ENCODE results near the gene PHACTR1.

Gene PHACTR1

DNA sequence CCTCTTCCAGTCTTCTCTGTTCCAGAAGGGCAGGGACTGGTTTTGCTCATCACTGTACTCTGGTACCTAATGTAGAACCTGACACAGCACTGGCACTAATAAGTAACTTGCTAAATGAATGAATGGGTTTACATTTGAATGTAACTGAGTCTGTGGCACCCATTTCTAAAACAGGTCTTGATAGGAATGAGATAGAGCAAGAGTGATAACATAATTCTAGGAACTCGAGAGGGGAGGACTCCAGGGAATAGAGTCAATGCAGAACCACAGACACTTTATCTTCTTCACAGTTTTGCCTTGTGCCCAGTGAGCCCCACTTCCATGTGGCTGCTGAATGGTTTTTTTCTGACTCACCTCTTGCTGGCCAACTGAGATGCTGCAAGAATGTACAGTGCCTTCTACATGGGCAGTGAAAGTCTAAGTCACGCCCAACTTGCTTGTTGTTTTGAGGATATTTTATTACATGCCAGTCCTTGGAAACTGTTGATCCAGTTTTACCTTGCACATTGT lies 550.6 kb downstream of the PHACTR1 start:
- peak; percentile 49 for DNase-seq (ENCODE audit: low spot score)

DNA sequence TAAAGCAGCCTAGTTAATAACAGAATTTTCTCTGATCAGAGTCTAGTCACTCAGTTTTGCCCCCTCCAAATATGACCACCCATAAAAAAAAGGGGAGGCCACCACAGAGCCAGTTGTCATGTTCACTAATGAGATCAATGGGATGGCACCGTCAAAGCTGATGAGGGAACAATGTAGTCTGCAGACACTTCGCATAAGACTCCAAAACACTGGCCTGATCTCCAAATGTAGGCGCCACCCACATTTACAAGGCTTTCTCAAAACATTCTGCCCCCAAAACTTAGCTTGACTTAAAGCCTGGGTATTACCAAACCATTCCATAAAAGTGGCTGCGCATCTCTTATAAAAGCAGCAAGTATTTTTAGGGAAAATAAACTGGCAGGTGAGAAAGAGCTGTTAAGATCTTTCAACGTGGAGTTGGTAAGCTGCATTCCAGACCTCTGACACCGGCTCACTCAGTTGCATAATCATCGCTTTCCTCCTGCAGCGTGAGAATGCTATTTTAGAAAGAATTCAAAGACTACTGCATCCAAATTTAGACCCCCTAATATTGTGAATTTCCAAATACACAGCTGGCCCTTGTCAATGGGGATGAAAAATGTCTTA lies 552.4 kb downstream of the PHACTR1 start:
- peak; percentile 71 for DNase-seq (ENCODE audit: low spot score)

DNA sequence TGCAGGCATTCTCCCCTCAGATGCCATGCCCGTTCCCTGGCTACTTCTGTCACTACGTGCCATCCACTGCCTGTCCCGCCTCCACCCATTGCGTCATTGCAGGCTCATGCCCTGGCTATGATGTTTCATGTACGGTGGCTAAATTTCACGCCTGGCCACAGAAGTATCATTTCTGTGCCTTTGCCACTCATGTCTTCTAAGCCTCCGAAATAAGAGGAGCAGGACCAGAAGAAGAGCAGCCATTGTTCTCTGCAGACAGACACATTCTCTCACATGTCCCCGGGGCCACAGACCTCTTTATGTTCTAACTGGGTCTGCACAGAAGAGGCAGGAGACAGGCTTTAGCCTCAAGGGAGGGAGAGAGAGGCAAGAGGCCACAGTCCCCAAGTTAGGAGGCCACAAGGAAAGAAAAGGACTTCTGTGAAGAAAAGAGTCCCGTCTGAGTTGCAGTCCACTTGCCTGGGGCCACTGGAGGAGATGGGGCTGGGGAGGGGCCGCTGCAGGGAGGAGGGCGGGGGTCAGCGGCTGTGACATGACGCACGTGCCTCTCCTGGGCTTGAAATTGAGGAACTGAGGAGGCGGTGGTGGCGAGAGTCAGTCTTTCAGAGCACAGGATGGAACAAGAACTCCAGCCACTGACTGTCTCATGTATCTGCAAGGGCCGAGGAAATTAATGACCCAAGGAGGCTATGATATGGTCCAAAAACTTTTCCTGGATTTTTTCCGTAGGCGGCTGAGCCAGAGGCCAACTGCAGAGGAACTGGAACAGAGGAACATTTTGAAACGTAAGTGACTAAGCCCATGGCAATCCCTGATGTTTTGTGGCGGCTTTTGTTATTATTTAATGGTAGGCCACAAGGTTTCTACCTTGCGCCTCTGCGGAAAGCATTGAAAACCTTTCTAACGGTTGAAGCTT lies 555.8 kb downstream of the PHACTR1 start:
- no peak for DNase-seq (ENCODE audit: low spot score)

DNA sequence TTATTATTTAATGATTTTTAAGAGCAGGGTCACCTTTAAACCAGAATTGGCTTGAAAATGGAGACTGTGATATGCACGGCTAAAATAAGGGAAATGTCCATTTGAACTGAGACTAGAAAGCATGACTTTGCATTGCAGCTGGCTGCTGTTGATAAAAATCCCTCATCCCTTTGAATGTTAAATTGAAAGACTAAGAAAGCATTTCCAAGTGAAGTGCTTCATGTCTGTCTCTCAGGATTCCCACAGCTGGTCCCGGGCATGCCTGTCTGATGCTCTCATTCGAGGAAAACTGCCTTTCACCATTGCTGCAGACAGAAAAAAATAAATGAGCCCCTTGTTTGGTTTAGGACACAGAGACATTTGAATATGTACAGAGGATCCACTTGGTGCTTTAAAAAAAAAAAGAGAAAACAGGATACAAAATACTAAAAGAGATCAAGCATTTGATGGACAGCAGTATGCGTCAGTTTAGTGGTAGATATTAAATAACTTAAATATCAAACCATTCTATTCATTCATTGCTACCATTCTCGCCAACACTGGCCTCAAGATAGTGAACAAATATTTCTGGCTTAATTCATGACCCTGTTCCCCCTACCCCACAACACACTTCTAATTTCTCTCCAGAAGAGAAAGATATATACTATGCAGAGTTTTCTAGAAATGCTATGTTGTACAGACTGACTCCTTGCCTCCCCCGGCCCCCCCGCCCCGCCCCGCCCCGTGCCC lies 556.8 kb downstream of the PHACTR1 start:
- DNase-seq (ENCODE audit: low spot score): no peak

DNA sequence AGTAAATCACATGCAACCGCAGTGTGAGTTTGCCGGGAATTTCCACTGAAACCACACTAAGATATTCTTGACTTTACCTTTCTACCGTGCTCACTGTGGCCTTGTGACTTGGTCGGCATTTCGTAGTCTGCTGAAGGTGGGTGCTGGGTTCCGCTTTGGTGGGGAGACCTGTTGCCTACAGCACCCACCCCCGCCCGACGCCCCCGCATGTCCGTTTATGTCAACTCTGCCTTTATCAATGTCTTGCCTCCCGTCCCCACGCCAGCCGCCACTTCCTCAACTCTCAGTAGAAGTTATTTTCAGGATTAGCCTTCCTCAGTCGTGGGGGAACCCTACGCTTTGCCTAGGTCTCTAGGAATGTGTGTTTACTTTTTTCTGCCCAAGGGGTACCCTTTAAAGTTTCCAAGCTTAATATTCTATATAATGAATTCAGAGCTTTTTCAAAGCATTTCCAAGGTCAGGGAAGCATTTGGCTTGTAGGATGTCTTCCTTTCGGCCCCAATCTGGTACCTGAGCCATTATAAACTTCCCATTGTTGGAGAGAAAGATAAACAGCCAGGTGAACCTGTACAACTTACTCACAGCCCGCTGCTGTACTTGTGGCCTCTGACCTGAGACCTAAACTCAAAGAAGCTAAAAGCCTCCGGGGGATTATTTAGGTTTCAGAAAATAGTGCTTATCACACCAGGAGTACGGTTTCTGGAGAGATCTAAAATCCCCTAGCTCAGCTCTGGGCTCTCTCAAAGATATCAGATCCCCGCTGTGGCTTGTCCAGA lies 557.6 kb downstream of the PHACTR1 start:
- no peak for DNase-seq (ENCODE audit: low spot score)

DNA sequence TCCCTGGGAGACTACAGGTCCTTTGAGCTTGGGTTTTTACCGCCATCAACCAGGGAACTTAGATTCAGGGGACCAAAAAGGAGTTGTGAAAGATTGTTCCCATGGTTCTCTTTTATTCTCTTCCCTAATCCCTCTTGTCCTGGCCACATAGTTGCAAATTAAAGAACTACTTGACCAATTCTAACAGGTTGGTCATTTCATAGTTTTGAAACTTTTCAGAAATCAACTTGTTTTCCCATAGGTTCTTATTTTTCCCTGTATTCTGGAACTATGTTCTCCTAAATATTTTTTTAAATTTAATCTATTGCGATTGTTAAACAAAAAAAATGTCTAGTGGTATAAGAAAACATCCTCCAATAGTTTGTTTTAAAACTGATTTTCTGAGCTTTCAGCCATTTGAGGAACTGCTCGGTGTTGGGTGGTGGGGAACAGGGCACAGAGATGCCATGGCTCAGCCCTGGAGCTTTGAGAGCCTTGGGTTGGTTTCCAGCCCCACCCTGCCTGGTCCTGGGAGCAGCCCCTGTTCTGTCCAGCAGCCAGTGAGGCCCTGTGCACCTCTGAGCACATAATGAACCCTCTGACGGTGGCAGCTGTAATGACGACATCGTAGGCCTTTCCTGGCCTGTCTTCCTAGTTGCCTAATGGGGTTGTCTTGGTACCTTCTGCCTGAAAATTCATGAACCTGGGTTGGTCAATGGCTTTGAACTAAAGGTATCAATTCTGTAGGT lies 558.3 kb downstream of the PHACTR1 start:
- no peak for DNase-seq (ENCODE audit: low spot score)

DNA sequence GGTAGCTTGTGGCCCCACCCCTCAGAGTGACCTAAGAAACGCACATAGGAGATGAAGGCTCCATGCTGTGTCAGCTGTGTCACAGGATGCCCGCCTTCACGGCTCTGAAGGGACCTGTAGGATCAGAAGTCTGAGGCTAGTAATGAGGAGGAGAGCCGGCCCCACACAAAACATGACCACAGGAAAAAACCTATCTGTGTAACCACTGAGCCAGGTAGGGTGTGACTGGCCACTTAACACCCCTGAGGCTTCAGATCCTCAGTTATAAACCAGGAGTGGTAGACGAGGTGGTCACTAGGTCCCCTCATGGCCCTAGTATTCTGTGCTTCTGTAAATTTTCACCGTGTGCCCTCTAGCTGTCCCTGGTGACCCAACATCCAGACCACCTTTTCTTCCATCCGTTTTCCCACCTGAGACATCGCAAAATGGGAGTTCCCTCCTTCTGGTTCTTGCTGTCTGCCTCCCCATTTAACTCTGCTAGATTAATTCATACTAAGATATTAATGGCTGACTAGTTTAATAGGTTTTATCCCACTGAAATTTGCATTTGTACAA lies 558.9 kb downstream of the PHACTR1 start:
- DNase-seq (ENCODE audit: low spot score): no peak

DNA sequence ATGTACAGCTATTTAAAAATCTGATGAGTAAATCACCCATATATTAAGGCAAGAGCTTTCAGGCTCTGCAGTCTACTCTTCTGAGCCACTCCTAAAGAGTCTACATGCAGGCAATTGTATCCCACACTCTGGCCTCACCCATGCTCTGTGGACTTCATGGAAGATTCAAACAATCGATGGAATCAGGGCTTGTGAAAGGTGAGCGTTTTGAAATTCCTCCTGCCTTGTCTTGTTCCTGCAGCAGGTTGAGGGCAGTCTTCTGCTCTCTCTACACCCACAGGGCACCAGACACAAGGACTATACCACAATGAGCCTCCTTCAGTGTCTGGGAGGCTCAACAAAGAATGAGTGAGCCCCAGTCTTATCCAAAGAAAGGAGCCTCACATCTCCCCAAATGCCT lies 560.7 kb downstream of the PHACTR1 start:
- no peak for DNase-seq (ENCODE audit: low spot score)

DNA sequence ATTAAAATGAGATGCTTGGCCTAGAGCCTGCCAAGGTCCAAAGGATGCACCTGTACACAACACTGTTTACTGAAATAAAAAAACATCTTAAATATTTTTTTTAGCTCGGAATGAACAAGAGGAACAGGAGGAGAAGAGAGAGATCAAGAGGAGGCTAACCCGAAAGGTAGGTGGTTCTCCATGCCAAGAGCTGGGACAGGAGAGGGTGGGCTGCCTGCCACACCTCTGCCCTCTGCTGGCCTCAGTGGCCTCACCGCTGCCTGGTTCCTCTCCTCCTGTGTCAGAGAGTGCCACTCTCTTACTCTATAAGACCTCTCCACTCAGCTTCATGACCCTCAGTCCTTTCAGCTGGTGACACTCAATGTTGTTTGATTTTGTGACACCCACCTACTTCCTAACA lies 561.6 kb downstream of the PHACTR1 start:
- DNase-seq (ENCODE audit: low spot score): no peak

DNA sequence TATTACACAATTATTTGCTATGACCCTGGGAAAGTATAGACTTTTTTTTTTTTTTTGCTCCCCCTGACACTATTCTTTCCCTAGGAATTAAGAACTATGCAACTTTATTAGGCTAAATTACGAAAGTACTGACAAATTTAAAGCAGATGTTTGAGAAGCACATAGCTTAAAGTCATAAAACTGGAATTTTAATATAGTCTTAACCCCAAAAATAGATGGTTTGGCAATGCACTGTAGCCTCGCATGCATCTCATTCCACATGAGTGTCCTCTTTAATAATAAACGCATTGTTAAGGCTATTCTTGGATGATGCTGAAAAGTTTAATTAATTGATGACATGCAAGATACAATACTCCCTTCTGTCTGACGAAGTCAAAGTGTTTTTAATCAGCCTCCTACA lies 562.4 kb downstream of the PHACTR1 start:
- DNase-seq (ENCODE audit: low spot score): peak; percentile 84

DNA sequence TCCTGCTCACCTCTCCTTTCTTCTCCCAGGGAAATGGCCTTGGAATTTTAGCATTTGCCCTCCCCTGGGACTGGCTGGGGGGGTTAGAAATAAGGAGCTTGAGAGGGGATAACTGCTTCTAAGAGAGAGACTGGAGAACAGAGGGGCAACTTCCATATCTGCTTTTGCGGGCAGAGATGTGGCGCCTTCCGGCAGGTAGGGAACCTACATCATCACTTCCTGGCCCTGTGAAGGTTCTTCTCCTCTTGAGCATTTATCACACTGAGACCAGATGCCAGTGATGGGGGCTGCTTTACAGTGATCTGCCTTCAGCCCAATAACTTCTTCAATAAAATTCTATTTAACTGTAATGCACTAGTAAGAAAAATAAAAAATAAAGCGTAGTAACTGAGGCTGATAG lies 563.7 kb downstream of the PHACTR1 start:
- DNase-seq (ENCODE audit: low spot score): no peak

DNA sequence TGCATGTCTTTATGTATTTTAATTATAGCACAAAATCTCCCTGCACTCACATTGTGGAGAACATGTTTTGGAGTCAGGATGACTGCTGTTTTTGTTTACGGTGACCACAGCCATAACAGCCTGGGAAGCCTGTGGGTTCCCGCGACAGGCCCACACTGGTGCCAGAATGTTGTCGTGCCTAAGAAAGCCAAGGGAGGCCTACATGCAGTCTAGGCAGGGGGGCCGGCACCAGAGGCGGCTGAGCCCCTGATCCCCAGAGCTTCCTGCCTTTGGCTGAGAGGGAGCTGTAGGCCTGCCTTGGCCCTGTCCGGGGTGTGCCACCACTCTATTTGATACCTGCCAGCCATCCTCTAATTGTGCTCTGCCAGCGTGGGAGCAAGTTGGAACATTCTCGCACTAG lies 565.1 kb downstream of the PHACTR1 start:
- DNase-seq (ENCODE audit: low spot score): no peak

DNA sequence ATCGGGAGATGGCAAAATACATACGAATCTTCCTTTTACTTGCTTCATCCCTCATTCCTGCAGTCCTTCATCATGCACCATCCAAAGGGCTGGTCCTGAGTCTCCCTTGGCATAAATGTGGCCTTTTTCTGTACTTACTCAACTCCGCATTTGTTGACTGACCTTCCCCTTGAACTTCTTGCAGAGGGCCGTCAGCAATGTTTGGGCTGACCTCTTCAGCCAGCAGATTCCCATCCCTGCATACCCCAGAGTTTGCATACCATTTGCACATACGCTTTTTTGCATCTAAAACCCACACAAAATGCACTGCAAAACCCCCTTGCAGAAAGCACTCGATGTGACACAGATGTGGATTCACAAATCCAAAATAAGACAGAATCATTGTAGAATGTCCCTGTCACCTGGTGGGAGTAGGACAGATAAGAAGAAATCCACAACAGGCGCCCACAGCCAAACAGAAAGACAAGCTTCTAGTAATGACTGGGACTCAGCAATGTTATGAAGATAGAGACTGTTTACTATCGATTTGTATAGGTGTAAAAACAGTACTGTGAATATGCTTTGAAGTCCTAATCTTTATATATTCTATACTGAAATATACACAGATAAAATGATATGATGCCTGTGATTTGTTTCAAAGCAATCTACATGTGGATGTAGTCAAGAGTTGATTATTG lies 566.0 kb downstream of the PHACTR1 start:
- no peak for DNase-seq (ENCODE audit: low spot score)

DNA sequence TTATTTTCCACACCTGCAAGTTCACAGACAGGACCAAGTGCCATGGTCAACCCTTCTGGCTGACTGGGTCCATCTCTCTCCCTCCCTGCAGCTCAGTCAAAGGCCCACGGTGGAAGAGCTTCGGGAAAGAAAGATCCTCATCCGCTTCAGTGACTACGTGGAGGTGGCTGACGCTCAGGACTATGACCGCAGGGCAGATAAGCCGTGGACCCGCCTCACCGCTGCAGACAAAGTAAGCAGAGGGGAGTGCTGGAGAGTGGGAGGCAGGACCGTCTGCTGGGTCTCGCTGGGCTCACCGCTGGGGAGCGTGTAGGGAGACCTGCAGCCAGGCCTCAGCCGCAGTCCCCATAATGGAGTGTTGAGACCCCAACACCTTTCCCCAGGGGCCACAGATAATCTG lies 566.8 kb downstream of the PHACTR1 start:
- no peak for DNase-seq (ENCODE audit: low spot score)

DNA sequence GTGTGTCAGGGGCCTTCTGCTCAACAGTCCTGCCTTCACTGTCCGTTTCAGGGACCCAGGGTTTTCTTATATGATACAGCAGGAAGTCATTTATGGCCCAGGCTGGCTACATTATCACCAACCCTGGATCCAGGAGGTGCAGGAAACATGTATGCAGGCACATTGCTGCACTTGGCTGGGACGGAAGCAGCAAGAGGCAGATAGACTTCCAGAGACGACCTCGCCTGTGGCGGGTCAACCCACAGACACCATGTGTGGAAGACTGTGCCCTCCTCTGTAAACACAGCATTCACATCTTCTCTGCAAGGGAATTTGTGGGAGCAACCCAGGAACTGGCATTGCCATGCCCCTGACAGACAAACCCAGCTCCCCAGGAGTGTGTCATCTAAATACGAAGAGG lies 568.1 kb downstream of the PHACTR1 start:
- DNase-seq (ENCODE audit: low spot score): no peak

DNA sequence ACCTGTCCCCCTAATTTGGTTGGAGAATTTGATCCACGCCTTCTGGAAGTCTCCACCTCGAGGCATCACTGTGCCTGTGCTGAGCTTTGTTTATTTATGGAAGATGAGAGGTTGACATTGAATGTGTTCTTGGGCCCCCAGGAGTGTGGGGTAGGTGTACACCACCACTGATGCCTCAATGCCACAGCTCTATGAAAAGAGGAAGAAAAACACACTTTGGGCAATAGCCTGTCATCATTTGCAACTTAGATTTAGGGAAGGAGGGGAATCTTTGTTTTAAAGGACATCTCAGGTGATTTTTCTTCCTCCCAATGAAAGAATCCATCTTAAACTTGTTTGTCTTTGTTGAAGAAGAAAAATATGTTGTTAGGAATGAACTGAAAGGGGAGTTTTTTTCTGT lies 569.1 kb downstream of the PHACTR1 start:
- DNase-seq (ENCODE audit: low spot score): no peak

DNA sequence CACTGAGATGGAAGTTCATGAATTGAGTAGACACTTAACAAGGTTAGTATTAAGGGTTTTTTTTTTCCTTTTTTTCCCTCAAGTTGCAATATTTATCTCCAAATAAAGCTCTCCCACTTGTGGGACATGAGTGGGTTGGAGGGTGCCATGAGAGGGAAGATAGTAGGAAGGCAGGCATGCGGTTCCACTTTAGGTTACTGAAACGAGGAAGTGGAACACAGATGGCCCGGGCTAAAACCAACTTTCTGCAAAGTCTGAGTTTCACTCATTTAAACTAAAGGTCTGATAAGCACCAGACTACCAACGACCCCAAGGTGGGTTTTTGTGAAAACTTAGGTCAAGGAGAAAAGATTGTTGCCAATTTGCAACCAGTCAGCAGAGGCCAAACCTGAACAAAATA lies 569.6 kb downstream of the PHACTR1 start:
- DNase-seq (ENCODE audit: low spot score): no peak

DNA sequence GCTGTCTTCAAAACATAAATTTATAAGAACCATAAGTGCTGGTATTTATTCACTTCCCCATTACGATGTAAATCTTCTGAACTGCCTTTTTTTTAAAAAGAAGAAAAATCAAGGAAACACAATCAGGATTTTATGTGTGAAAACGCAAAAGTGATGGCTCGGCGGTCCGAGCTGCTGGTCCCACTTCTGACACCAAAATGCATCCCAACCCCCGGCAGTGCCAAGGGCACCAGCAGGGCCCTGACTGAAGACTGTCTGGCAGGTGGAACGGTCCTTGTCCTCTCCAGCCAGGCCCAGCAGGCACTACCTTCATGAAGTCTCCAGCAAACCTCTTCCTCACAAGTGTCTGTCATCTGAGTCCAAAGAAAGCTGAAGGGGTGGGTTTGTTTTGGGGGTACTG lies 570.5 kb downstream of the PHACTR1 start:
- no peak for DNase-seq (ENCODE audit: low spot score)

DNA sequence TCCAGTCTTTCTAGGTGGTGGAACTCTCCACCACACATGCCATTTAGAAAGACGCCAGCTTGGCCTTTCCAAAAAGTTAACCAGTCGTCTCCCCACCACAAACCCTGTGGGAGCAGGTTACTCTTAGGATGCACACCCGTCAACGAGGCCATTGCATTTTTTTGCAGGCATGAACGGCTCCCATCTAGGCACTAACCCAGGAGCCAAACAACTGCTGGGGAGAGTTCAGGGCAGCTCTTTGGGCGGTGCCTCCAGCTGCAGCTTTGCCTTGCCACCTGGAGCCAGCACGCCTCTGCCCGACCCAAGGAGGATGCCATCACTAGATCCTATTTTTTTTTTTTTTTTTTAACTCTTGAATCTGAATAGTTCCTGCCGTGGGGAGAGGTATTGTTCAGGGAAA lies 571.9 kb downstream of the PHACTR1 start:
- DNase-seq (ENCODE audit: low spot score): no peak

DNA sequence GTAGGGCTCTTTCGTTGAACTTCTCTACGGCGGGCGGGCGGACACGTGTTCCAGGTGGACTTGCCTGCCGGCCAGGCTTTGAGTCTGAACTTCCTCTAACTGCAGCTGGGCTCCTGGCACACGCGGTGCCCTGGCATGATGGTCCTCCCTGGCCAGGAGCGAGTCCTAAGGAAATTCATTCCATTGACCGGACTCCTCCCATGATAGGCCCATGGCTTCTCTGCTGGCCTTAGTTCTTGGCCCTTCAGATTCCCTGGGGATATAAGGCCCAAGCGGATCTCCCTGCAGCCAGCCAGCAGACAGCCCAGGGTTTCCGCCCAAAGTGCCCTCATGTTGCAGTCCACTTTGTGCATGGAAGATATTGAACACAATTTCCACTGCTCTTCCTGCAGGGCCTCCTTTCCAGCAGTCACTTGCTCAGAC lies 572.4 kb downstream of the PHACTR1 start:
- no peak for DNase-seq (ENCODE audit: low spot score)

Measured in AG20443 (cell line).